ENCODE results near the gene SLFN11.
"Not testable (repeated sequence)": the region's sequence is repeated elsewhere in the genome, so short reads cannot be mapped to it uniquely, and the experiment has no call there.

The SLFN11 gene

GRCh38 chr17:35359398-35359797 lies 14.0 kb downstream of the SLFN11 start:
- DNase-seq (ENCODE audit: low read depth): no peak

- no peak for DNase-seq (ENCODE audit: low read depth)
Observed at GRCh38 chr17:35352284-35352683, 21.1 kb downstream of the SLFN11 start.

- no peak for DNase-seq (ENCODE audit: low read depth)
Observed at GRCh38 chr17:35350493-35350892, 22.9 kb downstream of the SLFN11 start.

- peak; percentile 18 for DNase-seq (ENCODE audit: low read depth)
Observed at GRCh38 chr17:35345926-35346771, 27.3 kb downstream of the SLFN11 start.

GRCh38 chr17:35345445-35345925 lies 27.9 kb downstream of the SLFN11 start:
- no peak for DNase-seq (ENCODE audit: low read depth)

- DNase-seq (ENCODE audit: low read depth): no peak
Observed at GRCh38 chr17:35344262-35344661, 29.2 kb downstream of the SLFN11 start.

GRCh38 chr17:35342276-35342675 lies 31.1 kb downstream of the SLFN11 start:
- no peak for DNase-seq (ENCODE audit: low read depth)

GRCh38 chr17:35341411-35341992 lies 31.9 kb downstream of the SLFN11 start:
- DNase-seq (ENCODE audit: low read depth): no peak

GRCh38 chr17:35338230-35338629 lies 35.2 kb downstream of the SLFN11 start:
- DNase-seq (ENCODE audit: low read depth): no peak

- no peak for DNase-seq (ENCODE audit: low read depth)
Observed at GRCh38 chr17:35337364-35337763, 36.1 kb downstream of the SLFN11 start.

- DNase-seq (ENCODE audit: low read depth): not testable (repeated sequence)
Observed at GRCh38 chr17:35333578-35333977, 39.8 kb downstream of the SLFN11 start.

GRCh38 chr17:35322749-35323148 lies 50.7 kb downstream of the SLFN11 start:
- DNase-seq (ENCODE audit: low read depth): no peak

GRCh38 chr17:35315971-35316370 lies 57.5 kb downstream of the SLFN11 start:
- no peak for DNase-seq (ENCODE audit: low read depth)

- DNase-seq (ENCODE audit: low read depth): peak; percentile 78
Observed at GRCh38 chr17:35315283-35315682, 58.1 kb downstream of the SLFN11 start.

GRCh38 chr17:35314415-35315216 lies 58.8 kb downstream of the SLFN11 start:
- DNase-seq (ENCODE audit: low read depth): no peak

GRCh38 chr17:35313875-35314409 lies 59.5 kb downstream of the SLFN11 start:
- DNase-seq (ENCODE audit: low read depth): no peak

GRCh38 chr17:35312790-35313711 lies 60.4 kb downstream of the SLFN11 start:
- DNase-seq (ENCODE audit: low read depth): no peak

GRCh38 chr17:35312346-35312745 lies 61.1 kb downstream of the SLFN11 start:
- no peak for DNase-seq (ENCODE audit: low read depth)

GRCh38 chr17:35309345-35309744 lies 64.1 kb downstream of the SLFN11 start:
- DNase-seq (ENCODE audit: low read depth): not testable (repeated sequence)
